ENCODE results near the gene PARK7.

GRCh38 chr1:7980984-7981383, 19.5 kb downstream of the PARK7 start:
- TF ChIP-seq POLR2A (IDR thresholded peaks at IDR 0.05), result no peak
- no peak for TF ChIP-seq CTCF (IDR thresholded peaks at IDR 0.05)

Data from thyroid gland (tissue), 4 donors.